ENCODE results near the gene OTUB1. TPM values are rescaled to one million over a fixed set of nuclear protein-coding genes. Genes with fewer than 3 reads are reported as not detected.

The OTUB1 gene
- total and polyA plus RNA-seq, 9 of the 15 experiments (the other 6 are each of a cell fraction or from before 2014, with no cell fraction given), result 29.5 to 134 (median 66.1) TPM

- TF ChIP-seq ATF3 (IDR thresholded peaks at IDR 0.05) (peak; percentile 80), ATF3 (CRISPR knock-in tag; conservative IDR thresholded peaks at IDR 0.05) (no peak), CBX3 (IDR thresholded peaks at IDR 0.05; ENCODE audit: borderline replicate concordance in 1 of 2, low read length in 2 of 2) (0 out of 3 replicates have a peak, but pooled peaks of 1 of the 2 experiments have one; percentile 18), CREB3 (tag; conservative IDR thresholded peaks at IDR 0.05; ENCODE audit: low read depth) (no peak), RCOR1 (IDR thresholded peaks at IDR 0.05; ENCODE audit: borderline replicate concordance in 1 of 2, low read depth in 2 of 2, low read length in 2 of 2) (peak in 1 of 2 experiments; percentile 76; a peak in 2 of 4 replicates), ZNF395 (CRISPR knock-in tag; IDR thresholded peaks at IDR 0.05) (no peak), NRF1 (conservative IDR thresholded peaks at IDR 0.05 in 1 of 2, IDR thresholded peaks at IDR 0.05 in 1 of 2) (no peak), ZNF253 (CRISPR knock-in tag; conservative IDR thresholded peaks at IDR 0.05) (no peak), SMARCA5 (IDR thresholded peaks at IDR 0.05) (0 out of 2 replicates have a peak, but pooled peaks have one; percentile 44), LCOR (CRISPR knock-in tag; IDR thresholded peaks at IDR 0.05) (0 out of 2 replicates have a peak, but pooled peaks have one; percentile 36), FOSL1 (tag; conservative IDR thresholded peaks at IDR 0.05) (peak; percentile 55; the same call in 1 of the 2 replicates), THAP7 (CRISPR knock-in tag; IDR thresholded peaks at IDR 0.05) (no peak), RAD21 (CRISPR knock-in tag; conservative IDR thresholded peaks at IDR 0.05 in 1 of 2, IDR thresholded peaks at IDR 0.05 in 1 of 2) (no peak), ZNF318 (IDR thresholded peaks at IDR 0.05; ENCODE audit: borderline replicate concordance in 1 of 2, low read depth in 1 of 2) (no peak), ADNP (tag; IDR thresholded peaks at IDR 0.05) (peak; percentile 81)
Observed at GRCh38 chr11:64004590-64004984, 18.3 kb downstream of the OTUB1 start (continued).

Data from K562 (cell line).